Measurements from ENCODE around the gene TEX13A. TPM values are rescaled to one million over a fixed set of nuclear protein-coding genes. Genes with fewer than 3 reads are reported as not detected.

TEX13A gene
- total and polyA plus RNA-seq, 2 of the 8 experiments (the other 6 are each of a cell fraction or from before 2014, with no cell fraction given), result not detected

DNA sequence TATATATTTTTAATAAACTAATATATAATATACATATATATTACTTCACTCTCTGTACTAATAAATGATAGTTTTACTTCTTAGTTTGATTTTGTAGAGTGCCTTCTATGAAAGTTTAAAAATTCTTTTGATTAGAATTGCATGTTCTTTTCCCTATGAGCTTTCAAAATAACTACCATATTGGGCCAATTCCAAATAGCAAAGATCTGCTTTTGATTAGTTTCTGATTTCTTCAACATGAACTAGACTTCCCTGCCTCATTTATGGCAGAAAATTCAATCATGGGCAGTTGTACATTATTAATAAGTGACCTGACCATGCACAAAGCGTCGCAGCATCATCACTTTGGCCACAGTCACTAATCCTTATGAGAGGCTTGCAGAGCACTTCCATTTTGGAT is 48.9 kb upstream of the TEX13A start:
- no peak overlapping the region for H2BK15ac ChIP-seq (ENCODE audit: low read length)
- H3K23ac ChIP-seq (ENCODE audit: insufficient read length), result no peak overlapping the region
- no peak overlapping the region for H4K8ac ChIP-seq (ENCODE audit: extremely low read depth, insufficient read depth, low read length)
- TF ChIP-seq BACH1 (IDR thresholded peaks at IDR 0.05; ENCODE audit: low read length) (no peak), CHD2 (IDR thresholded peaks at IDR 0.05; ENCODE audit: low read length) (no peak), SIX5 (IDR thresholded peaks at IDR 0.05; ENCODE audit: low read depth, low read length) (no peak), KDM5A (IDR thresholded peaks at IDR 0.05; ENCODE audit: low read length) (no peak), JUN (IDR thresholded peaks at IDR 0.05; ENCODE audit: low read depth, low read length) (no peak), BCL11A (IDR thresholded peaks at IDR 0.05; ENCODE audit: low read depth in 2 of 2, low read length in 2 of 2) (no peak), HDAC6 (IDR thresholded peaks at IDR 0.05; ENCODE audit: low read depth, low read length) (no peak), CREB1 (IDR thresholded peaks at IDR 0.05) (no peak)
- TF ChIP-seq, protein P1, sequence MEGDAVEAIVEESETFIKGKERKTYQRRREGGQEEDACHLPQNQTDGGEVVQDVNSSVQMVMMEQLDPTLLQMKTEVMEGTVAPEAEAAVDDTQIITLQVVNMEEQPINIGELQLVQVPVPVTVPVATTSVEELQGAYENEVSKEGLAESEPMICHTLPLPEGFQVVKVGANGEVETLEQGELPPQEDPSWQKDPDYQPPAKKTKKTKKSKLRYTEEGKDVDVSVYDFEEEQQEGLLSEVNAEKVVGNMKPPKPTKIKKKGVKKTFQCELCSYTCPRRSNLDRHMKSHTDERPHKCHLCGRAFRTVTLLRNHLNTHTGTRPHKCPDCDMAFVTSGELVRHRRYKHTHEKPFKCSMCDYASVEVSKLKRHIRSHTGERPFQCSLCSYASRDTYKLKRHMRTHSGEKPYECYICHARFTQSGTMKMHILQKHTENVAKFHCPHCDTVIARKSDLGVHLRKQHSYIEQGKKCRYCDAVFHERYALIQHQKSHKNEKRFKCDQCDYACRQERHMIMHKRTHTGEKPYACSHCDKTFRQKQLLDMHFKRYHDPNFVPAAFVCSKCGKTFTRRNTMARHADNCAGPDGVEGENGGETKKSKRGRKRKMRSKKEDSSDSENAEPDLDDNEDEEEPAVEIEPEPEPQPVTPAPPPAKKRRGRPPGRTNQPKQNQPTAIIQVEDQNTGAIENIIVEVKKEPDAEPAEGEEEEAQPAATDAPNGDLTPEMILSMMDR (IDR thresholded peaks at IDR 0.05; ENCODE audit: control extremely low read depth in 1 of 3, insufficient read depth in 1 of 3, low read depth in 1 of 3, low read length in 3 of 3), result no peak
- no peaks in the 10 kb centered on the region for H3K36me3 ChIP-seq (ENCODE audit: control insufficient read depth in 2 of 4, insufficient read depth in 4 of 4, low read length in 3 of 4)
- no peaks in the 10 kb centered on the region for H3K79me2 ChIP-seq (ENCODE audit: control insufficient read depth in 1 of 2, insufficient read depth in 2 of 2, low read length in 2 of 2)
- POLR2A ChIA-PET (ENCODE audit: partially characterized antibody), result no interaction called here
- H3K56ac ChIP-seq (replicated peaks; ENCODE audit: insufficient read length, low read depth, low read length), result no peak overlapping the region
- no peaks in the 10 kb centered on the region for H4K20me1 ChIP-seq (replicated peaks in 1 of 2; ENCODE audit: control insufficient read depth in 1 of 2, insufficient read depth in 2 of 2, low read length in 2 of 2)
- H2AK5ac ChIP-seq (ENCODE audit: low read depth, low read length), result no peak overlapping the region
- H3K9me3 ChIP-seq (ENCODE audit: insufficient read depth in 2 of 2, low read depth in 1 of 2, low read length in 1 of 2), result no peaks in the 10 kb centered on the region
- H4K5ac ChIP-seq (ENCODE audit: insufficient read length, low read depth, low read length), result no peak overlapping the region
- CTCF ChIA-PET (ENCODE audit: partially characterized antibody), result no interaction called here
- H4K91ac ChIP-seq (replicated peaks; ENCODE audit: insufficient read length, low read length), result no peak overlapping the region
- H2BK12ac ChIP-seq (ENCODE audit: low read depth, low read length), result no peak overlapping the region
- H3K27ac ChIP-seq (ENCODE audit: low read depth, low read length), result no peak overlapping the region
- H3K18ac ChIP-seq (ENCODE audit: extremely low read depth, low read length), result no peak overlapping the region
- no peak overlapping the region for H3K4ac ChIP-seq (replicated peaks; ENCODE audit: insufficient read length, low read depth, low read length)
- no peak overlapping the region for H3K14ac ChIP-seq (ENCODE audit: insufficient read length)
- no peak overlapping the region for H2BK120ac ChIP-seq (replicated peaks; ENCODE audit: low read depth, low read length)
- no peak for DNase-seq (ENCODE audit: low read depth in 1 of 2, low spot score in 2 of 2)
- H2BK20ac ChIP-seq (ENCODE audit: low read length), result no peak overlapping the region
- H3K27me3 ChIP-seq (replicated peaks in 1 of 4; ENCODE audit: control insufficient read depth in 3 of 4, extremely low read depth in 1 of 4, insufficient read depth in 3 of 4, low read length in 3 of 4), result no peaks in the 10 kb centered on the region
- no peak overlapping the region for H3K4me3 ChIP-seq (ENCODE audit: extremely low read depth in 1 of 4, insufficient read depth in 2 of 4, low read depth in 3 of 4, low read length in 4 of 4)
- 100% methylated on average over 2 of the region's 2 CpGs; no CpG with 5 or more reads in 1 of the 2 experiments for WGBS, 2 experiments (ENCODE audit: extremely low coverage in 1 of 2, insufficient coverage in 1 of 2, insufficient read length in 1 of 2, insufficient replicate concordance in 2 of 2, low coverage in 1 of 2, low lambda C conversion rate in 2 of 2, missing lambda C conversion rate in 1 of 2)
- no peak overlapping the region for H2AFZ ChIP-seq (ENCODE audit: low read length)
- no peak overlapping the region for H2BK5ac ChIP-seq (ENCODE audit: low read depth, low read length)
- no peak overlapping the region for H3K4me2 ChIP-seq (ENCODE audit: insufficient read depth in 1 of 2, low read depth in 2 of 2, low read length in 2 of 2)
- H3K4me1 ChIP-seq (replicated peaks in 1 of 4; ENCODE audit: control insufficient read depth in 3 of 4, insufficient read depth in 4 of 4, low read length in 3 of 4), result no peaks in the 10 kb centered on the region
- no peak for FAIRE-seq
- H3K9ac ChIP-seq (replicated peaks in 1 of 4; ENCODE audit: extremely low read depth in 1 of 4, low read depth in 3 of 4, low read length in 3 of 4), result no peak overlapping the region
- no peaks in the 10 kb centered on the region for H3K79me1 ChIP-seq (ENCODE audit: low read depth, low read length)
- H3K23me2 ChIP-seq (ENCODE audit: low read depth, low read length), result no peaks in the 10 kb centered on the region

Data from H1 (cell line).